Neural cell (in vitro differentiated cells): Measurements from ENCODE around the gene IP6K3.

Source experiments
- EP300 ChIP-seq: fragments of 450-650 bp; conservative IDR thresholded peaks from 2 replicates; pipeline ENCODE4 v1.6.1; 2014; ENCODE audit warnings: antibody characterized with exemption, mild to moderate bottlenecking, moderate library complexity; ENCODE audit not compliant: poor library complexity, severe bottlenecking
- EZH2 ChIP-seq: fragments of 200-600, 300-800 bp; shearing (Covaris generic), sonication (generic); IDR thresholded peaks from 2 replicates; pipeline ENCODE4 v1.6.1; 2014; ENCODE audit warnings: antibody characterized with exemption, low read length, borderline replicate concordance, mild to moderate bottlenecking; ENCODE audit not compliant: insufficient read depth, poor library complexity, severe bottlenecking
- MXI1 ChIP-seq: fragments of 450-650 bp; conservative IDR thresholded peaks from 2 replicates; pipeline ENCODE4 v1.6.1; 2014; ENCODE audit warnings: antibody characterized with exemption, mild to moderate bottlenecking; ENCODE audit not compliant: poor library complexity, severe bottlenecking
- POLR2AphosphoS5 ChIP-seq: IDR thresholded peaks from 2 replicates; pipeline ENCODE4 v1.6.1; 2012
- RAD21 ChIP-seq: fragments of 450-650 bp; conservative IDR thresholded peaks from 2 replicates; pipeline ENCODE4 v1.6.1; 2014; ENCODE audit warnings: antibody characterized with exemption, mild to moderate bottlenecking, moderate library complexity
- REST ChIP-seq: IDR thresholded peaks from 2 replicates; pipeline ENCODE4 v1.6.1; 2012; ENCODE audit warnings: borderline replicate concordance
- SMC3 ChIP-seq: fragments of 450-650 bp; conservative IDR thresholded peaks from 2 replicates; pipeline ENCODE4 v1.6.1; 2014; ENCODE audit warnings: antibody characterized with exemption, mild to moderate bottlenecking, moderate library complexity; ENCODE audit not compliant: poor library complexity
- TAF1 ChIP-seq: IDR thresholded peaks from 2 replicates; pipeline ENCODE4 v1.6.1; 2012; ENCODE audit warnings: low read depth
- TF ChIP-seq, protein P1 (sequence below): fragments of 450-650 bp; IDR thresholded peaks from 2 replicates; pipeline ENCODE4 v1.5.1; 2014; ENCODE audit warnings: antibody characterized with exemption, mild to moderate bottlenecking, moderate library complexity; ENCODE audit not compliant: poor library complexity, severe bottlenecking

DNA sequence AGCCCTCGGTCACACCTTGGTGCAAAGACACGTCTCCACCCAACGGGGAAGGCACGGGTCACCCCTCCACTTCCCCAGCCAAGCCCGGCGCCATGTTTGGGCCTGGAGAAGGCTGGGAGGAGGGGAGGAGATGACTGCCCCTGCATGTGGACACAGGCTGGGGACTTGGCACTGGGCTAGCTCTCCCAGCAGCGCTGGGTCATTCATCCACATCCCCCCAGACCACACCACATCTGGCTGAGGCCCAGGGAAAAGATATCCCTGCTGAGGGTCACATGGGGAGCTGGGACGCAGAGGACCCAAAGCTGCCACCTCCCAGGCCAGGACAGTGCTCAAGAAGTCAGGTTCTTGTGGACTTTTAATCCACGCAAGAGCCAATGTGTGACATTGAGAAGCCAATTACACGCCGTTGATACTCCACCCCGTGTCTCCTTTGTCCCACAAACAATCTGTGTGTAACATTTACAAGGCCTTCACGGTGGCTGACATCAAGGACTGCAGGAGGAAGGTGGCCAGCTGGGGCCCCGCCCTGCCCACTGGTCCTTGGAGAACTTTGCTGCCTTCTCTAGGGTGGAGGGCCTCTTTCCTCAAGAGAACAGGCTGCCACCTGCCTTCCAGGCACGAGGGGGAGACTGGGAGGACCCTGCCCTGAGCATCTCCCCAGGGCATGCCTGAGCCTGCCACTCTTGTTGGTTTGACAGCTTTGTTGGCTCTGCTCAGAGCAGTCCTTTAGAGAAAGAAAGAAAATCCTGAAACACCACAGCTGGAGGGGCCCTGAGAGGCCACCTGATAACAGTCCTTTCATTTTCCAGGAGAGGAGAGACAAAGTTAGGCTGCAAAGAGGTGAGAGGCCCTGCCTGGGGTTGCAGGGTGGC lies 5.3 kb upstream of the IP6K3 start:
- TF ChIP-seq, protein P1, sequence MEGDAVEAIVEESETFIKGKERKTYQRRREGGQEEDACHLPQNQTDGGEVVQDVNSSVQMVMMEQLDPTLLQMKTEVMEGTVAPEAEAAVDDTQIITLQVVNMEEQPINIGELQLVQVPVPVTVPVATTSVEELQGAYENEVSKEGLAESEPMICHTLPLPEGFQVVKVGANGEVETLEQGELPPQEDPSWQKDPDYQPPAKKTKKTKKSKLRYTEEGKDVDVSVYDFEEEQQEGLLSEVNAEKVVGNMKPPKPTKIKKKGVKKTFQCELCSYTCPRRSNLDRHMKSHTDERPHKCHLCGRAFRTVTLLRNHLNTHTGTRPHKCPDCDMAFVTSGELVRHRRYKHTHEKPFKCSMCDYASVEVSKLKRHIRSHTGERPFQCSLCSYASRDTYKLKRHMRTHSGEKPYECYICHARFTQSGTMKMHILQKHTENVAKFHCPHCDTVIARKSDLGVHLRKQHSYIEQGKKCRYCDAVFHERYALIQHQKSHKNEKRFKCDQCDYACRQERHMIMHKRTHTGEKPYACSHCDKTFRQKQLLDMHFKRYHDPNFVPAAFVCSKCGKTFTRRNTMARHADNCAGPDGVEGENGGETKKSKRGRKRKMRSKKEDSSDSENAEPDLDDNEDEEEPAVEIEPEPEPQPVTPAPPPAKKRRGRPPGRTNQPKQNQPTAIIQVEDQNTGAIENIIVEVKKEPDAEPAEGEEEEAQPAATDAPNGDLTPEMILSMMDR: no peak
- TF ChIP-seq TAF1: no peak
- no peak for TF ChIP-seq POLR2AphosphoS5
- TF ChIP-seq REST: no peak
- no peak for TF ChIP-seq EZH2
- TF ChIP-seq EP300: no peak
- TF ChIP-seq RAD21: no peak
- TF ChIP-seq SMC3: no peak
- TF ChIP-seq MXI1: no peak
